Stimulated activated CD8-positive, alpha-beta memory T cell treated with anti-CD3 and anti-CD28 coated beads, Interleukin-7, amount 100 ng/mL, for 4 hours (primary cell): Measurements from ENCODE around the gene ARAP1.

ENCODE experiments used
- DNase-seq, 2 donors: peaks; one replicate each; pipeline ENCODE4 v3.0.0-alpha.2; 2020; ENCODE audit warnings: low read depth in 2 of 2

Gene ARAP1

DNA sequence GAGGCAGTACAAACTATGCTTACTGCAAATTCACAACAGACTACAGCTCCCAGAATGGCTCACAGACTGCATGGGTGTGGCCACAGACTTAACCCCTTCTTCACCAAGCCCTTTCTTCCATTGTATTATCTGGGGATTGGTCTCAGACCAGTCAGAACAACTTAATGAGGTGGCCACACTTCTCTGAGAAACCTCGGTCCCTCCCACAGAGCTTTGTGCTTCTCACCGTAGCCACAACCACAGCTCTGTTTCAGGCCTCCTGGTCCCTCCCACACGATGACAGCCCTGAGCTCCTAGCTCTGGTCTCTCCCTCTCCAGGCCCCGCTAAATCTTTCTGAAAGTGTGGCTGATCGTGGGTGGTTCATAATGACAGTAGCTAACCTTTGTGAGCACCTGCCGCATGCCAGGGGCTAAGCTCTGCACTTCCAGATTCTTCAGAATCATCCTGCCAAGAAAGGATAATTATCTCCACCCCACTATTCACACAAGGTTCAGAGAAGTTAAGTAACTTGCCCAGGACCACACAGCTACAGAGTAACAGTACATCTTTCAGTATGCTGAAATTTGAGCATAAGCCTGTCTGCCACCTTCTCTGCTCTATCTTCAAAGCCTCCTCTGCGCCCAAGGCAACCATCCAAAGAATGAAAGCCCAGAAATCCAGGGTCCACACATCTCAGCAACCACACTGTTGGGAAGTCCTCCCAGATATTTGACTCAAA, 83.4 kb downstream of the ARAP1 start:
- DNase-seq, result no peak

DNA sequence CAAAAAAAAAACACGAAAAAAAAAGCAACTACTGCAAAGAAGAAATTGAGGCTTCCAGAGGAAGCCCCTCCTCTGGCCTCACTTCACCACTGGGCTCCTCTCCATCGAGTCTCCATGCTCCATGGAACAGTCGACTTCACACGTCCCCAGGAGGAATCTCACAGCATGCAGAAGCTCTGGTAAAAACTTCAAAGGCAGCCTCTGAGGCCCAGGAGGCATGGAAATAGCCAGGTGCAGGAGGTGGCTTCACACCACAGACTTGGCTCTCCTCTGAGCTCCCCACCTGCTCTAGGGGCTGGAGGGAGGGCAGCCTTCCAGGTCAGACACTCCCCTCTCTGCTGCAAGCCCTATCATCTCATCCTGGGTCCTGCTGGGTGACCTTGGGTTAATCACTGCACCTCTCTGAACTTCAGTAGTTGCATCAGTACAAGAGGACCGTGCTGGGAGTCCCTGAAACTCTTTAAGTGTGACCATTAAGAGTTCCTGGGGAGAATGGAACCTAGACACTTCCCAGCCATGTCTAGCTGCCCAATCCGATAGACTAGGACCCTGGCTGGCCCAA, 86.2 kb downstream of the ARAP1 start:
- DNase-seq, result no peak

GRCh38 chr11:72662036-72662435, 90.2 kb downstream of the ARAP1 start:
- no peak for DNase-seq

GRCh38 chr11:72661486-72661885, 90.7 kb downstream of the ARAP1 start:
- DNase-seq, result no peak

- no peak for DNase-seq
Measured at GRCh38 chr11:72658989-72659640, 93.1 kb downstream of the ARAP1 start.

DNA sequence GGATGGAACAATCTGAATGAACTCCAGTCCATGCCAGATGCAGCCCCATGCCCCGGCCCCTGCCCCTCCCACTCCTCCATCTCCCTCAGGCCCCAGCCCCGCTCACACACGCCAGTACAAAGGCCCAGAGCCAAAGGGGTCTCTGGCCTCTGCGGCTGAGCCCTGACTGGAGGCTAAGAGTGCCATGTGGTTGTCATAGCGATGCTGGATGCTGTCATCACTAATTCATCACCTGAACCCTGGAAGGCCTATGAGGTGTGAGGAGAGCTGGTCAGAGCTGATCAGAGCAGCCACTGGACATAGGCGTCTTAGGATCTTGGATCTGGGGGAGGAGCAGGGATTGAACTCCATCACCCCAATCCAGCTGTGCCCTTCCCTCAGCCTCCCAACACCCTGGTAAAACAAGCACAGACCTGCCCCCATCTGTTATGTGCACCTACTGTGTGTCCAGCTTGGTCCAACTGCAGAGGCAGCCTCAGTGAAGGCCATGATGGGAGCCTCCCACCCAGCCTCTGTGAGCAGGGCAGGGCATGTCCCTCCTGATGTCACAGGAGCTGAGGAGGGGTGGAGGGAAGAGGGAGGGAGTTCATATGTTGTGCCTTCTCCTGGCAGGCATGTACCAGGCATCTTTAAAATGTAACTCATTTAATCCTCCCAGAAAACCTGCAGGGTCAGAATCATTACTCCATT, 94.7 kb downstream of the ARAP1 start:
- DNase-seq, result no peak

DNA sequence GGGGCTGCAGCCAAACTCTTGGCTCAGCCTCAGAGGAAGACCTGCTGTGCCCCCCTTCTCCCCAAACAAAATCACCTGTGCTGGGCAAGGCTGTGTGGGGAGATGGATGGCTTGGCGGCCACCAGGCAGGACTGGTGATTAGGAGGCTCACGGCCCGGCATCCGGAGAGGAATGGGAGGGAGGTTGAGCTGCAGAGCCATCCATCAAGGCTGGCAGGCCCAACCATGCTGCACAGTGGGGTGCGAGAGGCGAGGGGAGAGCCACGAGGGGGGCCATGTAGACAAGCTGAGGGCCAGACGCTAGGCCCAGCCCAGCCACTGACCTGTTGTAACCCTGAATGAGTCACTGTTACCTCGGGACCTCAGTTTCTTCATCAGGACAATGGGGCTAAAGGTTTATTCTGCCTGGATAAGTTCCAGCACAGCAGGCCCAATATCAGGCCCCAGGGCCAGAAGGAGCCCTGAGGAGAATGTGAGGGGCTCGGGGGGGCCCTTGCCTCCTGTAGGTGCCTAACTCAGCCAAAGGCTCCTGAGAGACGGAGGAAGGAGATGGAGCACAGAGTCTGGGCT, 96.2 kb downstream of the ARAP1 start:
- DNase-seq, result no peak

GRCh38 chr11:72655014-72655413, 97.2 kb downstream of the ARAP1 start:
- no peak for DNase-seq

- DNase-seq, result no peak
Measured at GRCh38 chr11:72653649-72654048, 98.6 kb downstream of the ARAP1 start.

DNA sequence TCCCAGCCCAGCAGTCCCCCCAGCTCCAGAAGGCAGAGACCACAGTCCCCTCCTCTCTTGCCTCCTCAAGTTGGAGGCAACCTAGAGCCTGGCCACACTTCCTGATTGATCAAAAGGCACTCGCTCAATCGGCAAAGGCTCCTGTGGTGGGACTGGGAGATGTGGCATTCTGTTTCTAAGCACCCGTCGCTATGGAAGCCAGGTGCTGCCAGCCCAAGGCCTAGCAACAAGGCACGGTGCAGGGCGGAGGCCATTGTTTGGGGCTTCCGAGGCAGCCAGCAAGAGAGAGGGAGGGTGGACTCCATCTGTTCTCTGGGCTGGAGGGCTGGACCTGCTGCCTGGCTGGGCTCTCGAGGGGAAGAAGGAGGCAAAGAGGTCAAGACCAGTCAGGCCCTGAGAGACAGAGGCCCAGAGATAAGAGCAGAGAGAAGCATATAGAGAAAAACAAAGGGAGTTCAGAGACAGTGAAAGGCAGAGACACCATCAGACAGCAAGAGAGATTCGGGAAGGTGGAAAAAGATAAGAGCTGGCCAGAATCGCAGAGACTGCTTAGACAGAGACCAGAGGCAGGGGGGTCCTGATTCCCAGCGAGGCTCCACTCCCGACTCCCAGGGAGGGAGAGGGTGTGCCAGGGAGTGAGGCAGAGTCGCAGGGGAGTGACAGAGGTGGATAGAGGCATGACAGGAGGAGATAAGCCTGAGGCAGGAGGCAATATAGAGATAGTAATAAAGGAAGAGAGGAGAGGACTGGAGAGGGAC, 99.2 kb downstream of the ARAP1 start:
- DNase-seq, result no peak

DNA sequence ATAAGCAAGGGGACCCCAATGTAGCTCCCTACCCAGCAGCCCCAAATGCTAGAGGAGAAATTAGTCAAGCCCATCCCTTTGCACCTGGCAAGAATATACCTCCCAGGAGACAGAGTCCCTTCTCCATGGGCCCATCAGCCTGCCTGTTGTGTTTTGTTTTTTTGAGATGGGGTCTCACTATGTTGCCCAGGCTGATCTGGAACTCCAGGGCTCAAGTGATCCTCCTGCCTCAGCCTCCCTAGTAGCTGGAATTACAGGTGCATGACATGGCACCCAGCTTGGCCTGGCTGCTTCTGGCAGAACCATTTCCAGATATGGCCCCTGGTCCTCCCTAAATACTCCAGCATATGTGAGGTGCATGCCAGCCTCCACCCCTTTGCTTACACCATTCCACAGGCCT, 100.1 kb downstream of the ARAP1 start:
- DNase-seq, result no peak

GRCh38 chr11:72649215-72649976, 102.8 kb downstream of the ARAP1 start:
- no peak for DNase-seq

- DNase-seq, result no peak
Measured at GRCh38 chr11:72648384-72649136, 103.6 kb downstream of the ARAP1 start.

- no peak for DNase-seq
Measured at GRCh38 chr11:72647882-72648281, 104.3 kb downstream of the ARAP1 start.

- no peak for DNase-seq
Measured at GRCh38 chr11:72646472-72646871, 105.7 kb downstream of the ARAP1 start.

DNA sequence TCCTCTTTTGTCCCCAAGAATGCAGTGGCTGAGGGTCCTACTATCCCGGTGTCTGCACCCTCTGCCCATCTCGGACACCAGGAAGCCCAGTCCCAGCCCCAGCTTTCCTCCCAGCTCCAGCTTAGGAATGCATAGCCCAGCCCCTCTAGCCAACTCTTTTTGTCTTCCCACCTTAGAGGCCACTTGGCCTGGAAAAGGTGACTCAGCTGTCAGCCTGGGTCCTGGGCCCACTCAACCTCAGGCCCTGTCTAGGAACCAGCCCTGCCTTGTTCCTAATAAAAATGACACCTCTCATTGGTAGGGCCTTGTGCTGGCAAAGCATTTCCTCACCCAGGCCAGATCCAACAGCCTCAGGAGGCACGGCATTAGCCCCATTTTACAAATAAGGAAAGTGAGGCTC, 106.2 kb downstream of the ARAP1 start:
- DNase-seq, result no peak

DNA sequence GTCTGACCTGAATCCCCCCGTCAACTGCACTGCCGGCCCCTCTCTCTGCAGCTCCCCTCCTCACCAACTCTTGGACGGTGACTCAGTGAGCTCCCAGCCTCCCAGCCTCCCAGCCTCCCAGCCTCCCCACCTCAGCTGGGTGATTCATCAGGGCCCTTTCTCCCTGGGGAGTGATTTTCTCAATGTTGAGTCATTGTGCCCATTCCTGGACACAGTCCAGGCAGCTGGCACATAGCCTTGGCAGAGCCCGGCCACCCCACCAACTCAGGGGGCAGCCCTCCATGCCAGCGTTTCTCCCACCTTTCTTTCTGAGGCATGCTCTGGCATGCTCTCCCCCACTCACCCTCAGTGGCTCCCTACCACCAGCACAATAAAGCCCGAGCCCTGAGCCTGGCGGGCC, 108.7 kb downstream of the ARAP1 start:
- no peak for DNase-seq

DNA sequence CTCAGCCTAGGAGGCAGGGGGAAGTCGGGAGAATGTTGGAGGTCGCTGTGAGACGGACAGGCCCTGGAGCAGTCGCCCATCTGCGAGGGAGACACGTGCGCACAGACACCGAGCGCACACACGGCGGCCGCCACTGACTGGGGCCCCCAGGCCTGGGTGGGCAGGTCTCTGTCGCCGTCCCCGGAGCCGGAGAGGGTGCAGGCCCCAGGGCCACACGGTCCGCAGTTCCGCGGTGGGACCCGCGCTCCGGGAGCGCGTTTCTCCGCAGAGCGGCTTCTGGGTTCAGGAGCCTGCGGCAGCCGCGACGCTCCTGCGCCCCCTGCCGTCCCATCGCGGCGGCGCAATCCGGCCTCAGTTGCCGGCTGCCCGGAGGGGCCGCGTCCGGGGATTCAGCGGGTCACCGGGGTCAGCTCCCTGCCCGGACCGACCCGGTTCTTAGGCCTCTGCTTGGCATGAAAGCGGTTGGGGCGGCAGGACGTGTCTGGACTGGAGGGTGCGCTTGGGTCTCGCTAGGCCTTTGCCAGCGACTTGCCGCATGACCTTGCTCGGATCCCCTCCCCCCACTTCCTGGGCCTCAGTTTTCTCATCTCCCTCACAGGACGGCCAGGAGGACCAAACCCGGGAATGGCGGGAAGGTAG, 109.2 kb downstream of the ARAP1 start:
- DNase-seq, result peak in 1 of 2 donors; percentile 47

DNA sequence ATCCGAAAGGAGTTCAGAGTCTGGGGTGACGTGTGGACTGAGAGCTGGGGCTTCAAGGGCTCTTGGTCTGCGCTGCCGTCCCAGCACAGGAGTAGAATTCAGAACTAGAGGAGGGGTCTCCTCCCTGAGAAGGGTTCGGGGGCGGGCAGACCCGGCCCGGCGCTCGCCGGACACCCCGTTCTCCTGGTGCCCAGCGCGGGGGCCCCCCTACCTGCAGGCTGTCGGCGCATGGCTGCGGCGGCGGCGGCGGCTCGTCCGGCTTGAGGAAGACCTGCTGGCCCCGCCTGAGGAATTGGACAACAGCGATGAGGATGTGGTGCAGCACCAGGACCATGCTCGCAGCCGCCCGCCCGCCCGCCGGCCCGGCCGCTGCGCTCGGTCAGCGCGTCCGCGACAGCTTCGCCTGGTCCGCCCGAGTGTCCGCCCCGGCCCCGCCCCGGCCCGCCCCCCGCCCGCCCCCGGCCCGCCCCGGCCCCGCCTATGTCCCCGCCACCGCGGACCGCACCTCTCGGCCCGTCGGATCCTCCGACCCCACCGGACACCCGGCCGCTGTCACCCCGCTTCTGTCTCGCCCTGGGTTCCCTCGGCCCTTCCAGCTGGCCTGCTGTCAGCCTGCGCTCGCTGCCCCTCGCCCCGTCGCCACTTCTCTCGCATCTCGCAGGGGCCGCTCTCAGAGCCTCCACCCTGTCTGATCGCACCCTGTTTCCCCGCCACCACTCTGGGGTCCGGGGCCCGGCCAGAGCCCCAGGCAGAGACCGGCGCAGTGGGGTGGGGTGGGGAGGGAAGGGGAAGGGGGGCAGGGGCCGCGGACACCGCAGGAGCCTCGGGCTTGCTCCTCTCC, 109.9 kb downstream of the ARAP1 start:
- peak in 1 of 2 donors; percentile 3 for DNase-seq
